ENCODE results near the gene CAMTA2.
"Not testable (repeated sequence)": the region's sequence is repeated elsewhere in the genome, so short reads cannot be mapped to it uniquely, and the experiment has no call there.

Gene CAMTA2, protein sequence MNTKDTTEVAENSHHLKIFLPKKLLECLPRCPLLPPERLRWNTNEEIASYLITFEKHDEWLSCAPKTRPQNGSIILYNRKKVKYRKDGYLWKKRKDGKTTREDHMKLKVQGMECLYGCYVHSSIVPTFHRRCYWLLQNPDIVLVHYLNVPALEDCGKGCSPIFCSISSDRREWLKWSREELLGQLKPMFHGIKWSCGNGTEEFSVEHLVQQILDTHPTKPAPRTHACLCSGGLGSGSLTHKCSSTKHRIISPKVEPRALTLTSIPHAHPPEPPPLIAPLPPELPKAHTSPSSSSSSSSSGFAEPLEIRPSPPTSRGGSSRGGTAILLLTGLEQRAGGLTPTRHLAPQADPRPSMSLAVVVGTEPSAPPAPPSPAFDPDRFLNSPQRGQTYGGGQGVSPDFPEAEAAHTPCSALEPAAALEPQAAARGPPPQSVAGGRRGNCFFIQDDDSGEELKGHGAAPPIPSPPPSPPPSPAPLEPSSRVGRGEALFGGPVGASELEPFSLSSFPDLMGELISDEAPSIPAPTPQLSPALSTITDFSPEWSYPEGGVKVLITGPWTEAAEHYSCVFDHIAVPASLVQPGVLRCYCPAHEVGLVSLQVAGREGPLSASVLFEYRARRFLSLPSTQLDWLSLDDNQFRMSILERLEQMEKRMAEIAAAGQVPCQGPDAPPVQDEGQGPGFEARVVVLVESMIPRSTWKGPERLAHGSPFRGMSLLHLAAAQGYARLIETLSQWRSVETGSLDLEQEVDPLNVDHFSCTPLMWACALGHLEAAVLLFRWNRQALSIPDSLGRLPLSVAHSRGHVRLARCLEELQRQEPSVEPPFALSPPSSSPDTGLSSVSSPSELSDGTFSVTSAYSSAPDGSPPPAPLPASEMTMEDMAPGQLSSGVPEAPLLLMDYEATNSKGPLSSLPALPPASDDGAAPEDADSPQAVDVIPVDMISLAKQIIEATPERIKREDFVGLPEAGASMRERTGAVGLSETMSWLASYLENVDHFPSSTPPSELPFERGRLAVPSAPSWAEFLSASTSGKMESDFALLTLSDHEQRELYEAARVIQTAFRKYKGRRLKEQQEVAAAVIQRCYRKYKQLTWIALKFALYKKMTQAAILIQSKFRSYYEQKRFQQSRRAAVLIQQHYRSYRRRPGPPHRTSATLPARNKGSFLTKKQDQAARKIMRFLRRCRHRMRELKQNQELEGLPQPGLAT

DNA sequence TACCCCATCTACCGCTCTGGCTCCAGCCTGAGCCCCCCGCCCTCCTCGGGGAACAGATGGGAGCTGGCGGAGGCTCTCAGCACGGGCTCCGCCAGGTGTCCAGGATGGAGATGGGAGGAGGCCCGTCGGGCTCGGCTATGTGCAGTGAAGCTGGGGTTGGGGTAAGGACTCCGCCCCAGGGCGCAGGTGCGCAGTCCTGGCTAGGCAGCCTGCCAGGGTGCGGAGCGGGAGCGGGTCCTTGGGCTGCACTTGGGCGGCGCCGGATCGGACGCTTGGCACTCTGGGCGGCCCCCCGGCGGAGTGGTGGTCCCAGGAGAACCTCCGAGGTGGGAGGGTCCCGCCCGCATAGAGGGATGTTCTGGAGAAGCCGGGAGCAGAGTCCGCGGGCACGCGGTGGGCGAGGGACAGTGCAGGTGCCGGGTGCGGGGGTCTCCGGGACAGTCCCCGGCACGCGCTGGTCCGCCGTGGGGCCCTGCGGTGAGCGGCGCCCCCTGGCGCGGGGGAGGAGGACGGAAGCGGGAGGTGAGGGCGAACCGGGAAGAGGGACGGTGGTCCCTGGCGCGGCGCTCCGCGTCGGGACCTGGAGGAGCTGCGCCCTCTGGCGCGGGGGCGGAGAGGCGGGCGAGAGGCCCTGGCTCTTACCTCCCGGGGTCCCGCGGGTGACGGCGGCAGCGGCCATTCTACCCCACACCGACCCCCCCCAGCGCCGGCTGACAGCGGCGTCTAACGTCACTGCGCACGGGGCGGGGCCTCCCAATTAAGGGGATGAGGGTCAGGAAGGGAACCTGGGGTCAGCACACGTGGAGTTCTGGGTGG lies at the start of gene CAMTA2:
CAMTA2 (minus strand) TSS at position 725 of the 816 bp plus-strand sequence. CDS start 1,453 bp downstream, outside the sequence.
- DNase-seq: peak; percentile 92

DNA sequence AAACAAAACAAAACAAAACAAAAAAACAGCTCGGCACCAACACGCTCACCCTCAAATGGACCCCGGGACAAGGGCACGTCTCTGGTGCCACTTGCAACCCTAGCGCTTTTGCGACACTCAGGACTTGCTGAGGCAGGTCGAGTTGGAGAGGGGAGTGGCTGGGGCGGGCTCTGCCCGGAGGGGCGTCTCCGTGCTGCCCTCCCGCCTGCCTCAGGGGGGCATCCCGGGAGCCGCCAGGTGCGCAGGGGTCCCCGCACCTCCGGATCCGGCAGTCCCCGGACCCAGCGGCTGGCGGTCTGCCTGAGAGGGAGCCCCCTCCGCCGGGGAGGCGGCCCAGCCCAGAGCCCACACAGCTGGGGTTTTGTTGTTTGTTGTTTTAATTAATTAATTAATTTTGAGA lies 47.8 kb upstream of the CAMTA2 start, which contains the start of gene SLC52A1:
SLC52A1 (minus strand) TSS at position 112 of the 400 bp plus-strand sequence. CDS start 820 bp downstream, outside the sequence.
- no peak for DNase-seq

DNA sequence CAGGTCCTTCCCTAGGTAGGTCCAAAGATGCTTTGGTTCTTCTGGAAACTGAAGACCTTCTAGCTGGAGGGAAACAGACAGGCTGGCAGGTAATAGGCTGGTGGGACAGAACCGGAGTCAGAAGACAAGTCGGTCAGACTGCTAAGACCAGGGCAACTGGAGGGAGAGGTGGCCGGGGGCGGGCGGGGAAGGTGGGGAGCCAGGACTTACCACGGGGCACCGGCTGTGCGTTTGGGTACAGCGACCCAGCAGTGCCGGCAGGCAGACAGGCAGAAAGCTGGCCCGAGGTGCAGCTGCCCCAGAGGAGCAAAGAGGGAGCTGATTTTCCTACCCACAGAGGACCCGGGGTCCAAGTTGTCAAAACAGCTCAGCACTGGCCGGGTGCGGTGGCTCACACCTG lies 47.2 kb upstream of the CAMTA2 start:
- no peak for DNase-seq

DNA sequence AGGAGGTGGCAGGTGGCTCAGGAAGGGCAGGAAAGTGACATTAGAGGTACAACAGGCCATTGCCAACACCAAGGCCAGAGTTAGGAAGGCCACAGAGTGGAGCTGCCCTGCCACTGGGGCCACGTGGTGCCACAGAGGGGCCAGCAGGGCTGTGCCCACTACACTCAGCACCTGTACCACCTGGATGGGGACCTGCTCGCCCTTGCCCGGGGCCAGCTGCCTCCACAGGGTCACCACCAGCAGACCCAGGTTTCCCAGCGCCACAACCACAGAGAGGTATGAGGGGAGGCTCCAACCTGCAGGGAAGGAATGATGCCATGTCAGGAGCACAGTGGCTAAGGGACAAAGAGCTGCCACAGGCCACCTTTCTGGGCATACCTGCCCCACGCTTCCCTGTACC lies 46.6 kb upstream of the CAMTA2 start:
- DNase-seq: no peak

DNA sequence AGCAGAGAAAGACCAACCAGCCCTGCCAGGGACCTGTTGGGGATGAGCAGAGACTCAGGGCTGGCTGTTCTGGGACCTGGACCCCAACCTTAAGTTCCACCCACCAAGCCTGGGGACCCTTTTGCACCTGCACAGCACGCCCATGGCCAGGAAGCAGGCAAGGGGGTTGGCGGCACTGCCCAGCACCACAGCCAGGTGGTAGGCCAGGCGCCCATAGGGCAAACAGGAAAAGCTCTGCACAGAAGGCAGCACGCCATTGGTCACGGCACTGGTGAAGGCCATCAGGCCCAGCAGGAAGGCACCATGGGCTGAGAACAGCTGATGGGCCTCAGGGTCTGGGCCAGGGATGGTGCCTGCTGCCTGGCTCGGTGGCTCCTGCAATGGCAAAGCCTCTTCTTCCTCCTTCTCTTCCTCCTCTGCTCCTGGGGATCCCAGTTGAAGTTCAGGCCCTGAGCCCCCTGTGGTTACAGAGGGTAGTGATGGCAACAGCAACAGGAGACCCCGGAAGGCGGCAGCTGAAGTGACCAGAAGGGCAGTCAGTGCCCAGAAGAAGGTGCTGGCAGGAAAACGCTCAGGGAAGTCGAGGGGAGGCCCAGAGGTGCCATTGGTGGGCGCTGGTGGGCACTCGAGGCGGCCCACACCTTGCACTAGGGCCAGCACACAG lies 46.0 kb upstream of the CAMTA2 start:
- DNase-seq: no peak

DNA sequence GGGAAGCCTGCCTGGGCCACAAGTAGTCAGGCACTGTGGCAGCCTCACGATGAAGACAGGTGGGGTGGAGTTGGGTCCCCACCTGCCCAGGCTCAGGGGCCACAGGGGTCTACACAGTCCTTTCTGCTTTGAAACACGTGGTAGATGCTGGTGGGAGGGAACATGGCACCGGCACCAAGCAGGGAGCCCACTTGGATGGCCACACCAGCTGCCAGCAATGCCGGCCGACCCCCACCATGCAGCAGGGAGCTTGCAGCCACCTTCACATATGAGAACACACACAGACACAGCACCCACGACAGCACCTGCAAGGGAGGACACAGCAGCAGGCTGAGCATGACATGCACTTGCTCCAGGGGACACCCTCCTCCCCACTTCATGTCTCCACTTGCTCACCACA lies 45.4 kb upstream of the CAMTA2 start:
- no peak for DNase-seq

DNA sequence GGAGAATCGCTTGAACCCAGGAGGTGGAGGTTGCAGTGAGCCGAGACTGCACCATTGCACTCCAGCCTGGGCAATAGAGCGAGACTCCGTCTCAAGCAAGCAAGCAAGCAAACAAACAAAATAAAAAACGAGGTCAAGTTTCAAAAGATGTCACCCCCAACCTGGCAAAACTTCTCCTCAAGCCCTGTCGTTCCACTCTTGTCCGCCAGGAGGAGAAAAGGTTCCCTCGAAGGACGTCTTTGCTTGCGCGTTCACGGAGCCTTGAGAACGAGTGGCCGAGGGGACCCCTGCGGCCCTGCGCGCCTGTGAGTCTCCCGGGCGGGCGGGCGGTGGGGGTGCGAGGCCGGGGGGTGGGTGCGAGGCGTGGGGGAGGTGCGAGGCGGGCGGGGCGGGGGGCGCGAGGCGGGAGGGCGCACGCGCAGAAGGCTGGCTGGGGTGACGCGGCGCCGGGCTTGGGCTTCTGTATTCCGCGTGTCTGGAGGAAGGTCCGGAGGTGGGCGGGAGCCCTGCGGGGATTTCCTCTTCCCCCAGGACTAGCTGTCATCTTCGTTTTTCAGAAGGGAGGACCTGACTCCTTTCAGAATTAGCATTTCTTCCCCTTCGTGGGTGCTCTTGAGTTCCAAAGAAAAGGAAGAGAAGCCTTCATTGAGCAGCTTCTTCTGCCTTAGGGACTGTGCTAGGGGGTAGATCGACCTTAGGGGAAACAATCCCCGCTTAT lies 44.0 kb upstream of the CAMTA2 start:
- peak; percentile 95 for DNase-seq

DNA sequence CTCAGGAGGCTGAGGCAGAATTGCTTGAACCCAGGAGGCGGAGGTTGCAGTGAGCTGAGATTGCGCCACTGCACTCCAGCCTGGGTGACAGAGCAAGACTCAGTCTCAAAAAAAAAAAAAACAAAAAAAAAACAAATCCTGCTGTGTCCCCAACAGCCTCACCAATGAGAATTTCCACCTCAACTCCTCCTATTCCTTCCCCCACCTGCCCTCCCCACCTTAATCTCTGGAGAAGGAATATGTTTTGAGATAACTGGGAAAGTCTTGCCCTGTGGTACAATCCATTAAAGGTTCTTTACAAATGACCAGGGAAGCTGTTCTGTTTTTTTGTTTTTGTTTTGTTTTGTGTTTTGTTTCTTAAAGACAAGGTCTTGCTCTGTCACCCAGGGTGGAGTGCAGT lies 42.7 kb upstream of the CAMTA2 start:
- not testable (repeated sequence) for DNase-seq

DNA sequence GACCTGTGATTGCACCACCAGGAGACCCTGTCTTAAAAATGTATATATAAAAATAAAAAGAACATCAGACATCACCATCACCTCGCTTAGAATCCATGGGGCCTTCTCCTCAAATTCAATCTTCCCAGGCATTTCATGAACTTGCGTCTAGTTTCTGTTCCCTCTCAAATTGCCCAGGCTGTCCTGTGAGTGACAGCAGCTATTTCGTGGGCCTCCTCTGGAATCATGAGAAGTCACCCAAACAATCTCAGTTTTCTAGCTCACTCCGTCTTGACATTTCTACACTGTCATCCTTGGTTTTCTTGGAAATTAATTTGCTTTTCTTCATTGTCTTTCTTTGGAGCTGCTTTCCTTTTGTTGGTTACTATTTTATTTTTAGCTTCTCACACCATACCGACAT lies 40.4 kb upstream of the CAMTA2 start:
- DNase-seq: no peak

DNA sequence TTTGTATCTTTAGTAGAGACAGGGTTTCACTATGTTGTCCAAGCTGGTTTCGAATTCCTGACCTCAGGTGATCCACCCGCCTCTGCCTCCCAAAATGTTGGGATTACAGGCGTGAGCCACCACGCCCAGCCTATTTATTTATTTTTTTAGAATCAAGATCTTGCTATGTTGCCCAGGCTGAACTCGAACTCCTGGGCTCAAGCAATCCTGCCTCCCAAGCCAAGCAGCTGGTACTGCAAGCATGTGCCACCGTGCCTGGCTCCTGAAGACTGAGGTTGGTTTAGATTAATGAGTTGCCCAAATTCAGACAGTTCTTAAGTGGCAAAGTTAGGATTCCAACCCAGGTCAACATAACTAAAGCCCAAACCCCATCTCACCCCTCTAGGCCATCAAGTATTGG lies 39.8 kb upstream of the CAMTA2 start:
- DNase-seq: no peak

DNA sequence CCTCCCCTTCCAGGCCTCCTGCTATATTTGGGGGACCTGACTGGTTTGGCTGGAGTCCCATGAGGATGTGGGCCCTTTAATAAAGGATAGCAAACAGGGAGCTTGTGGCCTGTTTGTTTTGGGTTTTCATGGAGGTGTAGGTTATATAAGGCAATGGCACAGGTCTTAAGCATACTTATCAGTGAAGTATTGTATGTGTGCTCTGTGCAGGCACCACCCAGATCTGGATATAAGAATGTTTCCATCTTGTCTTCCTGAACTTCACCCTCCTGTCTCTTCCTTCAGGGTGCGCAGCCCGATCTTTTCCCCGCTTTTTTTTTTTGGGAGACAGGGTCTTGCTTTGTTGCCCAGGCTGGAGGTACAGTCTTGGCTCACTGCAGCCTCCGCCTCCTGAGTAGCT lies 37.1 kb upstream of the CAMTA2 start:
- DNase-seq: no peak

DNA sequence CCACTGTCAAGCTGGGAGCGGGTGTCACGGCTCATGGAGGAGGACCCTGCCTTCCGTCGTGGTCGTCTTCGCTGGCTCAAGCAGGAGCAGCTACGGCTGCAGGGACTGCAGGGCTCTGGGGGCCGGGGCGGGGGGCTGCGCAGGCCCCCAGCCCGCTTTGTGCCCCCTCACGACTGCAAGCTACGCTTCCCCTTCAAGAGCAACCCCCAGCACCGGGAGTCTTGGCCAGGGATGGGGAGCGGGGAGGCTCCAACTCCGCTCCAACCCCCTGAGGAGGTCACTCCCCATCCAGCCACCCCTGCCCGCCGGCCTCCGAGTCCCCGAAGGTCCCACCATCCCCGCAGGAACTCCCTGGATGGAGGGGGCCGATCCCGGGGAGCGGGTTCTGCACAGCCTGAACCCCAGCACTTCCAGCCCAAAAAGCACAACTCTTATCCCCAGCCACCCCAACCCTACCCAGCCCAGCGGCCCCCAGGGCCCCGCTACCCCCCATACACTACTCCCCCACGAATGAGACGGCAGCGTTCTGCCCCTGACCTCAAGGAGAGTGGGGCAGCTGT lies 36.2 kb upstream of the CAMTA2 start:
- no peak for DNase-seq

DNA sequence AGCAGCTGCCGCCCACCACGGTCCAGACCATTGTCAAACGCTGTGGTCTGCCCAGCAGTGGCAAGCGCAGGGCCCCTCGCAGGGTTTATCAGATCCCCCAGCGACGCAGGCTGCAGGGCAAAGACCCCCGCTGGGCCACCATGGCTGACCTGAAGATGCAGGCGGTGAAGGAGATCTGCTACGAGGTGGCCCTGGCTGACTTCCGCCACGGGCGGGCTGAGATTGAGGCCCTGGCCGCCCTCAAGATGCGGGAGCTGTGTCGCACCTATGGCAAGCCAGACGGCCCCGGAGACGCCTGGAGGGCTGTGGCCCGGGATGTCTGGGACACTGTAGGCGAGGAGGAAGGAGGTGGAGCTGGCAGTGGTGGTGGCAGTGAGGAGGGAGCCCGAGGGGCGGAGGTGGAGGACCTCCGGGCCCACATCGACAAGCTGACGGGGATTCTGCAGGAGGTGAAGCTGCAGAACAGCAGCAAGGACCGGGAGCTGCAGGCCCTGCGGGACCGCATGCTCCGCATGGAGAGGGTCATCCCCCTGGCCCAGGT lies 34.8 kb upstream of the CAMTA2 start:
- DNase-seq: no peak

DNA sequence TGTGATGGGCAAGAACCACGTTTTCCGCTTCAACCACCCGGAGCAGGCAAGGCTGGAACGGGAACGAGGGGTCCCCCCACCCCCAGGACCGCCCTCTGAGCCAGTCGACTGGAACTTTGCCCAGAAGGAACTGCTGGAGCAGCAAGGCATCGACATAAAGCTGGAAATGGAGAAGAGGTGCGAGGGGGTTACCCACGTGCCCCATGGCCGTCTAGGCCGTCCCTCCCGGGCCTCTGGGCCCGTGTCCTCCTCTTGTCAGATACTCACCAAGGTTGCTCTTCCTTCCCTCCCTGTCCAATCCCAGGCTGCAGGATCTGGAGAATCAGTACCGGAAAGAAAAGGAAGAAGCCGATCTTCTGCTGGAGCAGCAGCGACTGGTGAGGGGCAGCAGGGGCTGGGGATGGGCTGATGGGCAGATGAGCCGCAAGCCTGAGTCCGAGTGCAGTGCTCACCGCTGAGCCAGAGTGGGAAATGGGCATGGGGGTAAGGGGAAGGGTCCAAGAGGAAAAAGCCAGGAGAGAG lies 33.1 kb upstream of the CAMTA2 start:
- DNase-seq: no peak

DNA sequence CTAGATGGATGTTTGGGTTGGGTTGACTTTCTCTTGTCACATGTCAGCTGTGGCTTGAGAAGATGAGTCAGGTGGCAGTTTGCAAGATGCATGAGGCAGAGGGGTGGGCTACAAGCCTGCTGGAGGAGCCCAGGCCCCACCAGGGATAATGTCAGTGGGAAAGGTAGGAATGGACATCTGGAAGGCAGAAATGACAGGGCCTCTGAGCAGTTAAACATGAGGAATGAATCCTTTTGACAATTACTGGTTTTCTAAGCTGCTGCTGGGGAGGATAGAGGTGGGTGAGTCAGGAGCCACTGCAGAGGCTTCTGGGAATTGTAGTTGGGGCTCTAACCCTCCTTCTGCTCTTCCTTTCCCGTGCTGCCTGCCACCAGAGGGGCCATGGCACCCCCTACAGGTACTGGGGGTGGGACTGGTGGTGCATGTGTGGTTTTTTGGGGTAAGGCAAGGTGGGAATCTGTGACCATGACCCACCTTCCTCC lies 32.0 kb upstream of the CAMTA2 start:
- DNase-seq: no peak

DNA sequence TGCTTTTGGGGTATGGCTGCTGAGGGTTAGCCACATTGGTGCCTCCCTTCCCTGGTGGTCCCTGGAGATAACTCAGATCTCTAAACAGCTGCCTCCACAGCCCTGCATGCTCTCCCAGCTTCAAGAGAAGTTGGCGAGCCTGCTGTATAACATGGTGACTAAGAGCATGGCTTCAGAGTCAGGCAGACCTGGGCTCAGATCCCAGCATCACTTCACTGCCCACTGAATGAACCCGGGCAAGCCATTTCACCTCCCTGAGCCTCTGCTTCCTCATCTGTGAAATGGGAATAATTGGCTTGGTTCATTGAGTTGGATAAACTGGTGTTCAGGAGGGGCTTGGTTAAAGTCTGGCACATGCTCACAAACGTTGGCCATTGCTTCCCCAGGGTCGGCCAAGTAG lies 26.9 kb upstream of the CAMTA2 start:
- DNase-seq: no peak

DNA sequence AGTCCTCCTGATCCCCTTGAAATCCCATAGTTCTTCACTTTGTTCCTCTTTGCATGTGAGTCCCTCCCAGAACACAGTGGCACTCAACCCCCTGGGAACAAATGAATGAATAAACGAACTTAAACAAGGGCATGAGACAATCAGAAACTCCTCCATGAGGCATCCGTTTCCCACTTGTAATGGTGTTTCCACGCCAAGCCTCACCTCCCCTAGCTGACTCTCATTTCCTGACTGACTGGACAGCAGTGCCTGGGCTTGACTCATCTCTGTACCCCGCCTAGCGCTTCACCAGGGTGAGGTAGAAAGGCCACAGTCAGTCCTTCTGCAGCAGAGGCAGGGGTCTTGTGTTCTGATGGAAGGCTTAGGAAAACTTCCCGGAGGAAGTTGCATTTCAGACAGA lies 24.5 kb upstream of the CAMTA2 start:
- no peak for DNase-seq

DNA sequence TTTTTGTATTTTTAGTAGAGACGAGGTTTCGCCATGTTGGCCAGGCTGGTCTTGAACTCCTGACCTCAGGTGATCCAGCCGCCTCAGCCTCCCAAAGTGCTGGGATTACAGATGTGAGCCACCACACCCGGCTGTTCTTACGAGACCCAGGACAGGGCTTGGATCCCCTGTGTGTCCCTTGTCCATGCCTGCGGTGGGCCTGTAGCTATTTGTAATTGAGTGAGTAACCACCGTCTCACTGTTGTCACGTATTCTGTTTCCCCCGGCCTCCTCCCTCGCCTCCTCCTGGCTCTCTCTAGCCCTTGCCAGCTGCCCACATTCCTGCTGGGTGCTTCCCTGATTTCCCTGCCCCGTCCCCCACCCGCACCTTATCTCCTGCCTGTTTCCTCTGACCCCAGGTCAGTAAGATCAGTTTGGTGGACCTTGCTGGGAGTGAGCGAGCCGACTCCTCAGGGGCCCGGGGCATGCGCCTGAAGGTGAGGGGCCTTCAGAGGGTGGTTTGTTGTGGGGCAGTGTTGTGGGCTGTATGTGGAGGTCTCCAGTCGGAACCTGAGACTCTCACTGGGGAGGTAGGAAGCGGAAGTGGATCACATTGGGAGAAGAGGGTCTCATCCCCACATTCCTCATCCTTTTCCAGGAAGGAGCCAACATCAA lies 15.9 kb upstream of the CAMTA2 start:
- DNase-seq: no peak

DNA sequence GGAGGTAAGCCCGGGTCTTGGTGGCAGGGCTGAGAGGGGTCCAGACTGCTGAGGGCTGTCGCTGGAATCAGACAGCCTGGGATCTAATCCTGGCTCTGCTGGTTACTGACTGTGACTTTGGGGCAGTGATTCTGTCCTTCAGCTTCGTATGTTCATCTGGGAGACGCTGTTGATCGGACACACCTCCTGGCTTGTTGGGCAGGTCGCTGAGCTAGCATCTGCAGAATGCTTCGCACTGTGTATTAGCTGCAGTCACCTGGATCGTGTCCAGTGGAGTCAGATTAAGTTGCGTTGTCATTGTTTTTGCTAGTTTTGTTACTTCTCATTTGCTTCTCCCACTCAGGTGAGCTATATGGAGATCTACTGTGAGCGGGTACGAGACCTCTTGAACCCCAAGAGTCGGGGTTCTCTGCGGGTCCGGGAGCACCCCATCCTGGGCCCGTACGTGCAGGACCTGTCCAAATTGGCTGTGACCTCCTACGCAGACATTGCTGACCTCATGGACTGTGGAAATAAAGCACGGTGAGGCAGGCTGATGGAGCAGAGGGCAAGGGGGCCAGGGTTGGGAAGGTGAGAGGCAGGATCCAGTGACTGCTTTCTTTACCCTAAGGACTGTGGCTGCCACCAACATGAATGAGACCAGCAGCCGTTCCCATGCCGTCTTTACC lies 14.8 kb upstream of the CAMTA2 start:
- no peak for DNase-seq
